ENCODE measurements around the gene KCNJ2.

Gene KCNJ2

GRCh38 chr17:70225276-70225675, 55.9 kb downstream of the KCNJ2 start:
- no peak for DNase-seq (ENCODE audit: low read depth in 2 of 2)
- TF ChIP-seq, protein P1, sequence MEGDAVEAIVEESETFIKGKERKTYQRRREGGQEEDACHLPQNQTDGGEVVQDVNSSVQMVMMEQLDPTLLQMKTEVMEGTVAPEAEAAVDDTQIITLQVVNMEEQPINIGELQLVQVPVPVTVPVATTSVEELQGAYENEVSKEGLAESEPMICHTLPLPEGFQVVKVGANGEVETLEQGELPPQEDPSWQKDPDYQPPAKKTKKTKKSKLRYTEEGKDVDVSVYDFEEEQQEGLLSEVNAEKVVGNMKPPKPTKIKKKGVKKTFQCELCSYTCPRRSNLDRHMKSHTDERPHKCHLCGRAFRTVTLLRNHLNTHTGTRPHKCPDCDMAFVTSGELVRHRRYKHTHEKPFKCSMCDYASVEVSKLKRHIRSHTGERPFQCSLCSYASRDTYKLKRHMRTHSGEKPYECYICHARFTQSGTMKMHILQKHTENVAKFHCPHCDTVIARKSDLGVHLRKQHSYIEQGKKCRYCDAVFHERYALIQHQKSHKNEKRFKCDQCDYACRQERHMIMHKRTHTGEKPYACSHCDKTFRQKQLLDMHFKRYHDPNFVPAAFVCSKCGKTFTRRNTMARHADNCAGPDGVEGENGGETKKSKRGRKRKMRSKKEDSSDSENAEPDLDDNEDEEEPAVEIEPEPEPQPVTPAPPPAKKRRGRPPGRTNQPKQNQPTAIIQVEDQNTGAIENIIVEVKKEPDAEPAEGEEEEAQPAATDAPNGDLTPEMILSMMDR (IDR thresholded peaks at IDR 0.05; ENCODE audit: low read depth, low read length): no peak

More at GRCh38 chr17:70225276-70225675, 55.9 kb downstream of the KCNJ2 start:
- H3K4me3 ChIP-seq (replicated peaks in 1 of 2; ENCODE audit: low read depth in 2 of 2, low read length in 2 of 2): no peak overlapping the region
